Esophagus muscularis mucosa (tissue), 4 donors: ENCODE results near the gene GRID2. TPM values are rescaled to one million over a fixed set of nuclear protein-coding genes. Genes with fewer than 3 reads are reported as not detected.

Source experiments
- DNase-seq: peaks from one replicate; pipeline ENCODE4 v3.0.0-alpha.2; 2017; ENCODE audit errors: extremely low spot score
- H3K27ac ChIP-seq, 4 donors: fragments of 200-600 bp; sonication (generic); replicated peaks in 1 of 4; 1 replicate in 3 of 4; 2 replicates in 1 of 4; pipeline ENCODE4 v1.5.1; 2016 to 2019; ENCODE audit warnings: mild to moderate bottlenecking in 1 of 4
- H3K27me3 ChIP-seq, 4 donors: fragments of 200-600 bp; sonication (generic); one replicate each; pipeline versions ENCODE4 v1.5.1 to v1.6.0; 2016 to 2019
- H3K36me3 ChIP-seq, 4 donors: fragments of 200-600 bp; sonication (generic); one replicate each; pipeline ENCODE4 v1.5.1; 2016 to 2019
- H3K4me1 ChIP-seq, 4 donors: fragments of 200-600 bp; sonication (generic); one replicate each; pipeline ENCODE4 v1.5.1; 2016 to 2019
- H3K4me3 ChIP-seq, 4 donors: fragments of 200-600 bp; sonication (generic); 1 replicate in 2 of 4; 2 replicates in 2 of 4; pipeline ENCODE4 v1.5.1; 2016 to 2019; ENCODE audit warnings: mild to moderate bottlenecking in 4 of 4, moderate library complexity in 1 of 4
- H3K9me3 ChIP-seq, 4 donors: fragments of 200-600 bp; sonication (generic); 1 replicate in 3 of 4; 2 replicates in 1 of 4; pipeline ENCODE4 v1.5.1; 2016 to 2019
- CTCF ChIP-seq, 3 experiments: fragments of 200-600 bp in 2 of 3; fragments of 450-650 bp in 1 of 3; sonication (generic) in 2 of 3; IDR thresholded peaks; one replicate each; pipeline ENCODE4 v1.5.1; 2017 to 2019; ENCODE audit warnings: antibody characterized with exemption in 3 of 3, mild to moderate bottlenecking in 2 of 3, moderate library complexity in 1 of 3
- EP300 ChIP-seq: sonication (generic); formaldehyde crosslinking; IDR thresholded peaks from one replicate; pipeline ENCODE4 v1.6.1; 2017; ENCODE audit warnings: antibody characterized with exemption
- POLR2A ChIP-seq: fragments of 450-650 bp; IDR thresholded peaks from one replicate; pipeline ENCODE4 v1.6.1; 2017; ENCODE audit warnings: antibody characterized with exemption, moderate library complexity, mild to moderate bottlenecking, low read depth
- POLR2AphosphoS5 ChIP-seq, 2 donors: sonication (generic); formaldehyde crosslinking; IDR thresholded peaks; one replicate each; pipeline ENCODE4 v1.6.1; 2017; ENCODE audit warnings: antibody characterized with exemption in 2 of 2
- WGBS: methylation state at CpG from one replicate; pipeline ENCODE4 v1.1.5; 2018; 5-methylcytosine and 5-hydroxymethylcytosine counted together
- intact Hi-C: fragments of 100-400 bp; cut with DNase I; formaldehyde crosslinking; loops from one replicate; pipeline ENCODE4 v1.15.1; 2023
- total RNA-seq, 4 donors: library from RNA; depleted of rRNA; stranded (reverse); fragments of >200 nt; gene quantifications; one replicate each; pipeline versions ENCODE4 v1.1.0 to v1.2.1, GENCODE V29; 2016

The GRID2 gene
- total RNA-seq, 4 donors from 2014 or later, result 0.06 to 0.17 TPM; not detected in 2

- Histone ChIP-seq H3K27ac (no peak overlapping the region), H3K36me3 (no peaks in the 10 kb centered on the region), H3K9me3 (no peaks in the 10 kb centered on the region), H3K4me3 (no peak overlapping the region), H3K27me3 (no peaks in the 10 kb centered on the region), H3K4me1 (no peaks in the 10 kb centered on the region)
- 21% methylated on average over 3 of the region's 3 CpGs for WGBS
- intact Hi-C loops, result no loop called here
- no peak for DNase-seq
- TF ChIP-seq CTCF (IDR thresholded peaks at IDR 0.05), result no peak
These were observed 1226.1 kb downstream of the GRID2 start for GRCh38 chr4:93529692-93530372.

DNA sequence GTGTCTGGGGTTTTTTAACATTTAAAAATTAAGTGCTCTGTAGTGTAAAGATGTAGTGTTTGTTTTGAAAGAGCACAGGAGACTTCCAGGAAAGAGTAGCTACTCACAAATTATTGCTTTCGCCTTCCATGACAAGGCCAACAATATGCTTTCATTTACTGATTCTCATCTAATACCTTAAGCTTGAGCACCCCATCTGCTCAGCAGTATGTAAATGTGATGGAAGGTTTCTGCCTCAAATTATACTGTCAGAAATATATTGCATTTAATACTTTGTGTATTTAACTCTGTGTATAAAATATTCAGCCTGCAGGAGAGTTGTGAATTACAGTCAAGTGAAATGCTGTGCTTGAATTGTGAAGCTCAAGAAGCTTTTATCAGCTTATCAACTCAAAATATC is 1228.5 kb downstream of the GRID2 start:
- DNase-seq, result no peak
- TF ChIP-seq POLR2A, result no peak
- no peak for TF ChIP-seq EP300
- TF ChIP-seq POLR2AphosphoS5 (IDR thresholded peaks at IDR 0.05), result no peak
- no peak for TF ChIP-seq CTCF (IDR thresholded peaks at IDR 0.05)
- no peaks in the 10 kb centered on the region for H3K4me1 ChIP-seq
- no peaks in the 10 kb centered on the region for H3K36me3 ChIP-seq
- intact Hi-C loops, result no loop called here
- H3K4me3 ChIP-seq, result no peak overlapping the region
- no peaks in the 10 kb centered on the region for H3K27me3 ChIP-seq
- no peak overlapping the region for H3K27ac ChIP-seq
- no peaks in the 10 kb centered on the region for H3K9me3 ChIP-seq
- 96% methylated on average over 1 of the region's 1 CpG for WGBS

DNA sequence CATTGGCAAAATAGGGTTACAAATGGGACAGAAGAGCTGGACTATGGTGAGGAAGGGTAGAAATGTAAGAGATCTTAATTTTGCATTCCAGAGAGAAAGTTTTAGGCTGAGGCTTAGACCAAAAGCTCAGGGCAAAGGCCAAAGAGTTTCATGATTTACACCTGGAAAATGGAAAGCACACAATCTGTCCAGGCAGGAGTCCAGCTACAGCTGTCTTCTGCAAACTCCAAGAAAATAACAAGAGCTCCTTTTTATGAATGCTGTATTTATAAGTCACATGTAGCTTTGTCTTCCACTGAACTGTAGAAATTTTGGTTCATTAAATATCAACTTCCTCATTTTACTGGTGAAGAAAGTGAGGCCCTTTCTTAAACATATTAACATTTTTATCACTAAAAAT is 1236.8 kb downstream of the GRID2 start:
- intact Hi-C loops, result no loop called here
- no peak for TF ChIP-seq CTCF (IDR thresholded peaks at IDR 0.05)
- no peak for TF ChIP-seq POLR2AphosphoS5 (IDR thresholded peaks at IDR 0.05)
- no peak for TF ChIP-seq EP300
- TF ChIP-seq POLR2A, result no peak
- Histone ChIP-seq H3K27ac (no peak overlapping the region), H3K4me1 (no peaks in the 10 kb centered on the region), H3K9me3 (no peaks in the 10 kb centered on the region), H3K36me3 (no peaks in the 10 kb centered on the region), H3K27me3 (no peaks in the 10 kb centered on the region), H3K4me3 (no peak overlapping the region)
- no peak for DNase-seq

DNA sequence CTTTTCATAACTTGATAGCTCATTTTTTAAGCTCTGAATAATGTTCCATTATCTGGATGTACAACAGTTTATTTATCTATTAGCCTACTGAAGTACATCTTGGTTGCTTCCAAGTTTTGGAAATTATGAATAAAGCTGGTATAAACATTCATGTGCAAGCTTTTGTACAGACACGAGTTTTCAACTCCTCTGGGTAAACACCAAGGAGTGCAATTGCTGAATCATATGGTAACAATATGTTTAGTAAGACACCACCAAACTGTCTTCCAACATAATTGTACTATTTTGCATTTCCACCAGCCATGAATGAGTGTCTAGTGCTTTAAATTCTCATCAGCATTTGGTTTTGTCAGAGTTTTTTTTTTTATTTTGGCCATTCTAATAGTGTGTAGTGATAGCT is 1258.1 kb downstream of the GRID2 start:
- 47% methylated on average over 1 of the region's 1 CpG for WGBS
- Histone ChIP-seq H3K4me1 (no peaks in the 10 kb centered on the region), H3K27ac (no peak overlapping the region), H3K36me3 (no peaks in the 10 kb centered on the region), H3K4me3 (no peak overlapping the region), H3K9me3 (peaks cover 0 to 4% (median 0%) of the 10 kb centered on the region in 4 donors), H3K27me3 (no peaks in the 10 kb centered on the region)
- TF ChIP-seq POLR2A, result no peak
- TF ChIP-seq CTCF (IDR thresholded peaks at IDR 0.05), result no peak
- TF ChIP-seq POLR2AphosphoS5 (IDR thresholded peaks at IDR 0.05), result no peak
- TF ChIP-seq EP300, result no peak
- DNase-seq, result no peak
- intact Hi-C loops, result no loop called here

GRCh38 chr4:93568758-93569157 is 1265.0 kb downstream of the GRID2 start:
- Histone ChIP-seq H3K4me1 (no peaks in the 10 kb centered on the region), H3K27ac (no peak overlapping the region), H3K27me3 (no peaks in the 10 kb centered on the region), H3K36me3 (no peaks in the 10 kb centered on the region), H3K4me3 (no peak overlapping the region), H3K9me3 (no peaks in the 10 kb centered on the region)
- WGBS, result 89% methylated on average over 4 of the region's 4 CpGs
- TF ChIP-seq POLR2AphosphoS5 (IDR thresholded peaks at IDR 0.05) (no peak), CTCF (IDR thresholded peaks at IDR 0.05) (no peak), EP300 (no peak), POLR2A (no peak)
- no peak for DNase-seq
- intact Hi-C loops, result no loop called here
